ENCODE measurements around the gene LRRIQ3.

LRRIQ3 gene

GRCh38 chr1:74091371-74091770 lies 106.6 kb downstream of the LRRIQ3 start:
- Histone ChIP-seq H3K27ac (ENCODE audit: low read length) (no peak overlapping the region), H3K4me1 (ENCODE audit: insufficient read depth, low read length) (no peaks in the 10 kb centered on the region), H3K4me3 (ENCODE audit: low read length) (no peak overlapping the region), H3K36me3 (ENCODE audit: insufficient read depth, low read depth, low read length) (no peaks in the 10 kb centered on the region), H3K9me3 (ENCODE audit: insufficient read depth, low read depth, low read length) (peaks cover 19% of the 10 kb centered on the region; the same call in 1 of the 2 replicates), H3K27me3 (ENCODE audit: insufficient read depth, low read length) (no peaks in the 10 kb centered on the region), H3K9ac (ENCODE audit: low read depth, low read length) (no peak overlapping the region)

- no peak overlapping the region for H3K27ac ChIP-seq (ENCODE audit: low read length)
- no peak overlapping the region for H3K4me3 ChIP-seq (ENCODE audit: low read length)
- no peaks in the 10 kb centered on the region for H3K9me3 ChIP-seq (ENCODE audit: insufficient read depth, low read depth, low read length)
These were observed 114.8 kb downstream of the LRRIQ3 start for GRCh38 chr1:74083128-74083527.

GRCh38 chr1:74065081-74065480 lies 132.9 kb downstream of the LRRIQ3 start:
- Histone ChIP-seq H3K9ac (ENCODE audit: low read depth, low read length) (no peak overlapping the region), H3K9me3 (ENCODE audit: insufficient read depth, low read depth, low read length) (no peaks in the 10 kb centered on the region), H3K27me3 (ENCODE audit: insufficient read depth, low read length) (no peaks in the 10 kb centered on the region), H3K4me1 (ENCODE audit: insufficient read depth, low read length) (no peaks in the 10 kb centered on the region), H3K36me3 (ENCODE audit: insufficient read depth, low read depth, low read length) (no peaks in the 10 kb centered on the region), H3K27ac (ENCODE audit: low read length) (no peak overlapping the region), H3K4me3 (ENCODE audit: low read length) (no peak overlapping the region)

More at GRCh38 chr1:74083128-74083527, 114.8 kb downstream of the LRRIQ3 start:
- Histone ChIP-seq H3K27me3 (ENCODE audit: insufficient read depth, low read length) (no peaks in the 10 kb centered on the region), H3K9ac (ENCODE audit: low read depth, low read length) (no peak overlapping the region), H3K4me1 (ENCODE audit: insufficient read depth, low read length) (no peaks in the 10 kb centered on the region), H3K36me3 (ENCODE audit: insufficient read depth, low read depth, low read length) (no peaks in the 10 kb centered on the region)

GRCh38 chr1:74057719-74058118 lies 140.3 kb downstream of the LRRIQ3 start:
- no peak overlapping the region for H3K9ac ChIP-seq (ENCODE audit: low read depth, low read length)
- no peaks in the 10 kb centered on the region for H3K4me1 ChIP-seq (ENCODE audit: insufficient read depth, low read length)
- no peaks in the 10 kb centered on the region for H3K9me3 ChIP-seq (ENCODE audit: insufficient read depth, low read depth, low read length)
- H3K27me3 ChIP-seq (ENCODE audit: insufficient read depth, low read length) = no peaks in the 10 kb centered on the region
- H3K36me3 ChIP-seq (ENCODE audit: insufficient read depth, low read depth, low read length) = no peaks in the 10 kb centered on the region
- no peak overlapping the region for H3K4me3 ChIP-seq (ENCODE audit: low read length)
- no peak overlapping the region for H3K27ac ChIP-seq (ENCODE audit: low read length)

GRCh38 chr1:74053407-74053806 lies 144.6 kb downstream of the LRRIQ3 start:
- no peaks in the 10 kb centered on the region for H3K36me3 ChIP-seq (ENCODE audit: insufficient read depth, low read depth, low read length)
- H3K9ac ChIP-seq (ENCODE audit: low read depth, low read length) = no peak overlapping the region
- no peak overlapping the region for H3K27ac ChIP-seq (ENCODE audit: low read length)
- H3K4me1 ChIP-seq (ENCODE audit: insufficient read depth, low read length) = no peaks in the 10 kb centered on the region
- no peak overlapping the region for H3K4me3 ChIP-seq (ENCODE audit: low read length)
- no peaks in the 10 kb centered on the region for H3K9me3 ChIP-seq (ENCODE audit: insufficient read depth, low read depth, low read length)
- H3K27me3 ChIP-seq (ENCODE audit: insufficient read depth, low read length) = no peaks in the 10 kb centered on the region

GRCh38 chr1:74050386-74050785 lies 147.6 kb downstream of the LRRIQ3 start:
- Histone ChIP-seq H3K4me3 (ENCODE audit: low read length) (no peak overlapping the region), H3K27me3 (ENCODE audit: insufficient read depth, low read length) (no peaks in the 10 kb centered on the region), H3K9me3 (ENCODE audit: insufficient read depth, low read depth, low read length) (no peaks in the 10 kb centered on the region), H3K27ac (ENCODE audit: low read length) (no peak overlapping the region), H3K36me3 (ENCODE audit: insufficient read depth, low read depth, low read length) (no peaks in the 10 kb centered on the region), H3K9ac (ENCODE audit: low read depth, low read length) (no peak overlapping the region), H3K4me1 (ENCODE audit: insufficient read depth, low read length) (no peaks in the 10 kb centered on the region)

- H3K9me3 ChIP-seq (ENCODE audit: insufficient read depth, low read depth, low read length) = 0 out of 2 replicates have a peak, but pooled peaks cover 5% of the 10 kb centered on the region
- H3K4me3 ChIP-seq (ENCODE audit: low read length) = no peak overlapping the region
- H3K27me3 ChIP-seq (ENCODE audit: insufficient read depth, low read length) = no peaks in the 10 kb centered on the region
- no peak overlapping the region for H3K9ac ChIP-seq (ENCODE audit: low read depth, low read length)
- no peak overlapping the region for H3K27ac ChIP-seq (ENCODE audit: low read length)
- no peaks in the 10 kb centered on the region for H3K36me3 ChIP-seq (ENCODE audit: insufficient read depth, low read depth, low read length)
- no peaks in the 10 kb centered on the region for H3K4me1 ChIP-seq (ENCODE audit: insufficient read depth, low read length)
These were observed 159.9 kb downstream of the LRRIQ3 start for GRCh38 chr1:74038042-74038441.

GRCh38 chr1:74012583-74012982 lies 185.4 kb downstream of the LRRIQ3 start:
- Histone ChIP-seq H3K4me3 (ENCODE audit: low read length) (no peak overlapping the region), H3K4me1 (ENCODE audit: insufficient read depth, low read length) (no peaks in the 10 kb centered on the region)

GRCh38 chr1:74011736-74012135 lies 186.2 kb downstream of the LRRIQ3 start:
- H3K4me3 ChIP-seq (ENCODE audit: low read length) = no peak overlapping the region
- H3K27me3 ChIP-seq (ENCODE audit: insufficient read depth, low read length) = no peaks in the 10 kb centered on the region
- no peak overlapping the region for H3K27ac ChIP-seq (ENCODE audit: low read length)
- no peaks in the 10 kb centered on the region for H3K4me1 ChIP-seq (ENCODE audit: insufficient read depth, low read length)
- no peaks in the 10 kb centered on the region for H3K36me3 ChIP-seq (ENCODE audit: insufficient read depth, low read depth, low read length)
- no peaks in the 10 kb centered on the region for H3K9me3 ChIP-seq (ENCODE audit: insufficient read depth, low read depth, low read length)
- no peak overlapping the region for H3K9ac ChIP-seq (ENCODE audit: low read depth, low read length)

More at GRCh38 chr1:74012583-74012982, 185.4 kb downstream of the LRRIQ3 start:
- no peaks in the 10 kb centered on the region for H3K36me3 ChIP-seq (ENCODE audit: insufficient read depth, low read depth, low read length)
- H3K27me3 ChIP-seq (ENCODE audit: insufficient read depth, low read length) = no peaks in the 10 kb centered on the region
- H3K9me3 ChIP-seq (ENCODE audit: insufficient read depth, low read depth, low read length) = no peaks in the 10 kb centered on the region
- no peak overlapping the region for H3K27ac ChIP-seq (ENCODE audit: low read length)
- H3K9ac ChIP-seq (ENCODE audit: low read depth, low read length) = no peak overlapping the region

GRCh38 chr1:74010206-74010605 lies 187.8 kb downstream of the LRRIQ3 start:
- no peaks in the 10 kb centered on the region for H3K36me3 ChIP-seq (ENCODE audit: insufficient read depth, low read depth, low read length)
- H3K4me3 ChIP-seq (ENCODE audit: low read length) = no peak overlapping the region
- no peak overlapping the region for H3K9ac ChIP-seq (ENCODE audit: low read depth, low read length)
- no peaks in the 10 kb centered on the region for H3K27me3 ChIP-seq (ENCODE audit: insufficient read depth, low read length)
- H3K9me3 ChIP-seq (ENCODE audit: insufficient read depth, low read depth, low read length) = no peaks in the 10 kb centered on the region
- no peak overlapping the region for H3K27ac ChIP-seq (ENCODE audit: low read length)
- H3K4me1 ChIP-seq (ENCODE audit: insufficient read depth, low read length) = no peaks in the 10 kb centered on the region

- H3K9ac ChIP-seq (ENCODE audit: low read depth, low read length) = no peak overlapping the region
- H3K27me3 ChIP-seq (ENCODE audit: insufficient read depth, low read length) = no peaks in the 10 kb centered on the region
- no peak overlapping the region for H3K4me3 ChIP-seq (ENCODE audit: low read length)
- no peaks in the 10 kb centered on the region for H3K9me3 ChIP-seq (ENCODE audit: insufficient read depth, low read depth, low read length)
- H3K4me1 ChIP-seq (ENCODE audit: insufficient read depth, low read length) = no peaks in the 10 kb centered on the region
- no peak overlapping the region for H3K27ac ChIP-seq (ENCODE audit: low read length)
- H3K36me3 ChIP-seq (ENCODE audit: insufficient read depth, low read depth, low read length) = no peaks in the 10 kb centered on the region
These were observed 192.4 kb downstream of the LRRIQ3 start for GRCh38 chr1:74005533-74005932.

- Histone ChIP-seq H3K27me3 (ENCODE audit: insufficient read depth, low read length) (no peaks in the 10 kb centered on the region), H3K9ac (ENCODE audit: low read depth, low read length) (no peak overlapping the region), H3K9me3 (ENCODE audit: insufficient read depth, low read depth, low read length) (no peaks in the 10 kb centered on the region), H3K27ac (ENCODE audit: low read length) (no peak overlapping the region), H3K36me3 (ENCODE audit: insufficient read depth, low read depth, low read length) (no peaks in the 10 kb centered on the region), H3K4me1 (ENCODE audit: insufficient read depth, low read length) (no peaks in the 10 kb centered on the region), H3K4me3 (ENCODE audit: low read length) (no peak overlapping the region)
These were observed 194.2 kb downstream of the LRRIQ3 start for GRCh38 chr1:74003806-74004205.
